Vagina (tissue), 2 donors: ENCODE measurements around the gene RCL1.

ENCODE experiments used
- POLR2A ChIP-seq, 2 donors: fragments of 450-650 bp; IDR thresholded peaks; one replicate each; pipeline ENCODE4 v1.6.1; 2017; ENCODE audit warnings: antibody characterized with exemption in 2 of 2, mild to moderate bottlenecking in 2 of 2, moderate library complexity in 2 of 2
- POLR2AphosphoS5 ChIP-seq, 2 donors: sonication (generic); formaldehyde crosslinking; IDR thresholded peaks; one replicate each; pipeline ENCODE4 v1.9.0; 2017; ENCODE audit warnings: antibody characterized with exemption in 2 of 2, mild to moderate bottlenecking in 2 of 2, low read depth in 1 of 2; ENCODE audit not compliant: insufficient read depth in 1 of 2
- TF ChIP-seq, protein P1 (sequence below), 3 experiments: fragments of 450-650 bp in 2 of 3; fragments of 200-600 bp in 1 of 3; sonication (generic) in 1 of 3; IDR thresholded peaks; one replicate each; pipeline ENCODE4 v1.5.1; 2017 to 2019; ENCODE audit warnings: antibody characterized with exemption in 3 of 3, mild to moderate bottlenecking in 2 of 3, moderate library complexity in 2 of 3

GRCh38 chr9:4762886-4763541, 29.7 kb upstream of the RCL1 start:
- TF ChIP-seq, protein P1, sequence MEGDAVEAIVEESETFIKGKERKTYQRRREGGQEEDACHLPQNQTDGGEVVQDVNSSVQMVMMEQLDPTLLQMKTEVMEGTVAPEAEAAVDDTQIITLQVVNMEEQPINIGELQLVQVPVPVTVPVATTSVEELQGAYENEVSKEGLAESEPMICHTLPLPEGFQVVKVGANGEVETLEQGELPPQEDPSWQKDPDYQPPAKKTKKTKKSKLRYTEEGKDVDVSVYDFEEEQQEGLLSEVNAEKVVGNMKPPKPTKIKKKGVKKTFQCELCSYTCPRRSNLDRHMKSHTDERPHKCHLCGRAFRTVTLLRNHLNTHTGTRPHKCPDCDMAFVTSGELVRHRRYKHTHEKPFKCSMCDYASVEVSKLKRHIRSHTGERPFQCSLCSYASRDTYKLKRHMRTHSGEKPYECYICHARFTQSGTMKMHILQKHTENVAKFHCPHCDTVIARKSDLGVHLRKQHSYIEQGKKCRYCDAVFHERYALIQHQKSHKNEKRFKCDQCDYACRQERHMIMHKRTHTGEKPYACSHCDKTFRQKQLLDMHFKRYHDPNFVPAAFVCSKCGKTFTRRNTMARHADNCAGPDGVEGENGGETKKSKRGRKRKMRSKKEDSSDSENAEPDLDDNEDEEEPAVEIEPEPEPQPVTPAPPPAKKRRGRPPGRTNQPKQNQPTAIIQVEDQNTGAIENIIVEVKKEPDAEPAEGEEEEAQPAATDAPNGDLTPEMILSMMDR (IDR thresholded peaks at IDR 0.05), result peak in 1 of 3 experiments; percentile 28
- no peak for TF ChIP-seq POLR2AphosphoS5 (IDR thresholded peaks at IDR 0.05; ENCODE audit: insufficient read depth in 1 of 2, low read depth in 1 of 2)
- no peak for TF ChIP-seq POLR2A (IDR thresholded peaks at IDR 0.05)
